Peyer's patch (tissue), 4 donors: ENCODE data around the gene LZTS2.

Source experiments
- CTCF ChIP-seq, 6 experiments: fragments of 450-650 bp in 4 of 6; fragments of 200-600 bp in 2 of 6; sonication (generic) in 1 of 6; IDR thresholded peaks; one replicate each; pipeline ENCODE4 v1.5.1; 2017 to 2019; ENCODE audit warnings: antibody characterized with exemption in 6 of 6, mild to moderate bottlenecking in 3 of 6, moderate library complexity in 1 of 6
- POLR2A ChIP-seq, 2 donors: fragments of 450-650 bp; IDR thresholded peaks; one replicate each; pipeline ENCODE4 v1.5.1; 2017; ENCODE audit warnings: antibody characterized with exemption in 2 of 2, mild to moderate bottlenecking in 2 of 2, moderate library complexity in 2 of 2

GRCh38 chr10:101014230-101014884 is 14.7 kb downstream of the LZTS2 start:
- peak; percentile 77 to 93 (median 89) for TF ChIP-seq CTCF (IDR thresholded peaks at IDR 0.05)
- TF ChIP-seq POLR2A (IDR thresholded peaks at IDR 0.05), result no peak
